GM23338 (cell line): Measurements from ENCODE around the gene CRYBG3. TPM values are rescaled to one million over a fixed set of nuclear protein-coding genes. Genes with fewer than 3 reads are reported as not detected.

Experiments
- ATAC-seq: fragments of 200-7000 bp; cut with Tn5 transposase; 3 replicates; pipeline ENCODE4 v1.9.1; 2020
- DNase-seq: peaks from one replicate; pipeline ENCODE4 v3.0.0-alpha.2; 2015; ENCODE audit warnings: low spot score
- H2AFZ ChIP-seq: fragments of 200-600 bp; sonication (generic); 2 replicates; pipeline ENCODE4 v1.8.0; 2016; ENCODE audit warnings: antibody characterized with exemption, mild to moderate bottlenecking, moderate library complexity
- H3F3A ChIP-seq: fragments of 200-600 bp; sonication (generic); replicated peaks from 2 replicates; pipeline ENCODE4 v1.8.0; 2017; ENCODE audit warnings: antibody characterized with exemption, mixed run types, low read depth
- H3K27ac ChIP-seq: fragments of 200-600 bp; sonication (generic); 2 replicates; pipeline ENCODE4 v1.6.1; 2016; ENCODE audit warnings: low read depth
- H3K27me3 ChIP-seq: fragments of 200-600 bp; sonication (generic); 2 replicates; pipeline ENCODE4 v1.8.0; 2016; ENCODE audit warnings: mild to moderate bottlenecking, mixed run types, moderate library complexity; ENCODE audit not compliant: insufficient read depth
- H3K36me3 ChIP-seq: fragments of 200-600 bp; sonication (generic); 2 replicates; pipeline ENCODE4 v1.8.0; 2016; ENCODE audit warnings: mild to moderate bottlenecking; ENCODE audit not compliant: insufficient read depth
- H3K4me1 ChIP-seq: fragments of 200-600 bp; sonication (generic); 2 replicates; pipeline ENCODE4 v1.8.0; 2016; ENCODE audit warnings: mild to moderate bottlenecking, moderate library complexity; ENCODE audit not compliant: insufficient read depth
- H3K4me2 ChIP-seq: fragments of 200-600 bp; sonication (generic); 2 replicates; pipeline ENCODE4 v1.7.1; 2017; ENCODE audit warnings: mixed run types
- H3K4me3 ChIP-seq: fragments of 200-600 bp; sonication (generic); 2 replicates; pipeline ENCODE4 v1.6.1; 2016; ENCODE audit warnings: mixed run types
- H3K79me2 ChIP-seq: fragments of 200-600 bp; sonication (generic); replicated peaks from 2 replicates; pipeline ENCODE4 v1.8.0; 2017; ENCODE audit warnings: mild to moderate bottlenecking; ENCODE audit not compliant: insufficient read depth
- H3K9me2 ChIP-seq: fragments of 200-600 bp; sonication (generic); 2 replicates; pipeline ENCODE4 v1.8.0; 2017; ENCODE audit not compliant: insufficient read depth
- H4K20me1 ChIP-seq: fragments of 200-600 bp; sonication (generic); replicated peaks from 2 replicates; pipeline ENCODE4 v1.8.0; 2017; ENCODE audit warnings: mild to moderate bottlenecking; ENCODE audit not compliant: insufficient read depth
- H3K27ac Mint-ChIP-seq: 2 replicates; pipeline ENCODE4 v1.8.0; 2020; ENCODE audit warnings: inconsistent platforms, mild to moderate bottlenecking, moderate library complexity, mixed read lengths
- H3K27me3 Mint-ChIP-seq: 3 replicates; pipeline ENCODE4 v1.8.0; 2022; ENCODE audit warnings: low read depth, mild to moderate bottlenecking, moderate library complexity, mixed read lengths, inconsistent platforms; ENCODE audit not compliant: insufficient read depth, poor library complexity
- H3K36me3 Mint-ChIP-seq: 3 replicates; pipeline ENCODE4 v1.8.0; 2021; ENCODE audit warnings: low read depth, mild to moderate bottlenecking, inconsistent platforms, moderate library complexity, mixed read lengths
- H3K4me1 Mint-ChIP-seq: 3 replicates; pipeline ENCODE4 v1.8.0; 2020; ENCODE audit warnings: mild to moderate bottlenecking, inconsistent platforms, mixed read lengths
- H3K4me3 Mint-ChIP-seq: 3 replicates; pipeline ENCODE4 v1.8.0; 2021; ENCODE audit warnings: moderate library complexity, mild to moderate bottlenecking, inconsistent platforms, mixed read lengths
- H3K9me3 Mint-ChIP-seq: 3 replicates; pipeline ENCODE4 v1.8.0; 2020; ENCODE audit warnings: moderate library complexity, mild to moderate bottlenecking, inconsistent platforms, mixed read lengths
- EZH2 ChIP-seq: fragments of 200-600 bp; sonication (generic); IDR thresholded peaks from one replicate; pipeline ENCODE4 v1.8.0; 2017; ENCODE audit warnings: antibody characterized with exemption, mild to moderate bottlenecking, low read depth; ENCODE audit not compliant: unreplicated experiment
- JUNB ChIP-seq: IDR thresholded peaks from one replicate; pipeline ENCODE4 v1.6.1; 2016; ENCODE audit warnings: antibody characterized with exemption; ENCODE audit not compliant: unreplicated experiment
- NANOG ChIP-seq: IDR thresholded peaks from 2 replicates; pipeline ENCODE4 v1.6.1; 2016; ENCODE audit warnings: antibody characterized with exemption, borderline replicate concordance
- ZNF114 ChIP-seq: fragments of 250-450 bp; sonication (Bioruptor Pico); IDR thresholded peaks from 2 replicates; pipeline ENCODE4 v1.5.0; 2020; ENCODE audit warnings: mild to moderate bottlenecking, moderate library complexity
- polyA plus RNA-seq: library from polyadenylated mRNA; unstranded; fragments of >200 nt; fragmentation: Nextera tagmentation; extraction: Ambion mirVana; gene quantifications from 2 replicates; pipeline ENCODE4 v1.2.1, GENCODE V29; 2016
- total RNA-seq: library from RNA; depleted of rRNA; stranded (reverse); fragments of >200 nt; shearing (Covaris generic); gene quantifications from 2 replicates; pipeline ENCODE4 v1.2.3, GENCODE V29; 2014
- TF ChIP-seq, protein P1 (sequence below): fragments of 250-450 bp; sonication (Bioruptor Pico); IDR thresholded peaks from 2 replicates; pipeline ENCODE4 v1.5.0; 2020; ENCODE audit warnings: mild to moderate bottlenecking, moderate library complexity
- TF ChIP-seq, protein P2 (sequence below), 2 experiments: fragments of 200-600 bp in 1 of 2; sonication (generic) in 1 of 2; conservative IDR thresholded peaks; 2 replicates each; pipeline versions ENCODE4 v1.5.1 to v1.6.1; 2016 to 2017; ENCODE audit warnings: antibody characterized with exemption in 2 of 2, low read depth in 2 of 2, mild to moderate bottlenecking in 2 of 2, moderate library complexity in 1 of 2

Gene CRYBG3
- total and polyA plus RNA-seq, 2 experiments from 2014 or later, result 2.3 to 8.9 TPM

GRCh38 chr3:97896129-97896528, 74.3 kb downstream of the CRYBG3 start:
- peaks cover 23% of the 10 kb centered on the region for H3K4me1 ChIP-seq
- no peak overlapping the region for H2AFZ ChIP-seq
- H3K27me3 ChIP-seq, result no peaks in the 10 kb centered on the region
- no peaks in the 10 kb centered on the region for H4K20me1 ChIP-seq
- H3K4me3 ChIP-seq, result 0 out of 2 replicates have a peak overlapping the region, but pooled peaks have one; percentile 5
- ATAC-seq (peak; percentile 29; the same call in 2 of the 3 replicates), DNase-seq (peak; percentile 16)
- H3F3A ChIP-seq, result no peaks in the 10 kb centered on the region
- TF ChIP-seq JUNB, result no peak
- TF ChIP-seq NANOG, result peak; percentile 77
- TF ChIP-seq ZNF114, result no peak
- TF ChIP-seq, protein P1, sequence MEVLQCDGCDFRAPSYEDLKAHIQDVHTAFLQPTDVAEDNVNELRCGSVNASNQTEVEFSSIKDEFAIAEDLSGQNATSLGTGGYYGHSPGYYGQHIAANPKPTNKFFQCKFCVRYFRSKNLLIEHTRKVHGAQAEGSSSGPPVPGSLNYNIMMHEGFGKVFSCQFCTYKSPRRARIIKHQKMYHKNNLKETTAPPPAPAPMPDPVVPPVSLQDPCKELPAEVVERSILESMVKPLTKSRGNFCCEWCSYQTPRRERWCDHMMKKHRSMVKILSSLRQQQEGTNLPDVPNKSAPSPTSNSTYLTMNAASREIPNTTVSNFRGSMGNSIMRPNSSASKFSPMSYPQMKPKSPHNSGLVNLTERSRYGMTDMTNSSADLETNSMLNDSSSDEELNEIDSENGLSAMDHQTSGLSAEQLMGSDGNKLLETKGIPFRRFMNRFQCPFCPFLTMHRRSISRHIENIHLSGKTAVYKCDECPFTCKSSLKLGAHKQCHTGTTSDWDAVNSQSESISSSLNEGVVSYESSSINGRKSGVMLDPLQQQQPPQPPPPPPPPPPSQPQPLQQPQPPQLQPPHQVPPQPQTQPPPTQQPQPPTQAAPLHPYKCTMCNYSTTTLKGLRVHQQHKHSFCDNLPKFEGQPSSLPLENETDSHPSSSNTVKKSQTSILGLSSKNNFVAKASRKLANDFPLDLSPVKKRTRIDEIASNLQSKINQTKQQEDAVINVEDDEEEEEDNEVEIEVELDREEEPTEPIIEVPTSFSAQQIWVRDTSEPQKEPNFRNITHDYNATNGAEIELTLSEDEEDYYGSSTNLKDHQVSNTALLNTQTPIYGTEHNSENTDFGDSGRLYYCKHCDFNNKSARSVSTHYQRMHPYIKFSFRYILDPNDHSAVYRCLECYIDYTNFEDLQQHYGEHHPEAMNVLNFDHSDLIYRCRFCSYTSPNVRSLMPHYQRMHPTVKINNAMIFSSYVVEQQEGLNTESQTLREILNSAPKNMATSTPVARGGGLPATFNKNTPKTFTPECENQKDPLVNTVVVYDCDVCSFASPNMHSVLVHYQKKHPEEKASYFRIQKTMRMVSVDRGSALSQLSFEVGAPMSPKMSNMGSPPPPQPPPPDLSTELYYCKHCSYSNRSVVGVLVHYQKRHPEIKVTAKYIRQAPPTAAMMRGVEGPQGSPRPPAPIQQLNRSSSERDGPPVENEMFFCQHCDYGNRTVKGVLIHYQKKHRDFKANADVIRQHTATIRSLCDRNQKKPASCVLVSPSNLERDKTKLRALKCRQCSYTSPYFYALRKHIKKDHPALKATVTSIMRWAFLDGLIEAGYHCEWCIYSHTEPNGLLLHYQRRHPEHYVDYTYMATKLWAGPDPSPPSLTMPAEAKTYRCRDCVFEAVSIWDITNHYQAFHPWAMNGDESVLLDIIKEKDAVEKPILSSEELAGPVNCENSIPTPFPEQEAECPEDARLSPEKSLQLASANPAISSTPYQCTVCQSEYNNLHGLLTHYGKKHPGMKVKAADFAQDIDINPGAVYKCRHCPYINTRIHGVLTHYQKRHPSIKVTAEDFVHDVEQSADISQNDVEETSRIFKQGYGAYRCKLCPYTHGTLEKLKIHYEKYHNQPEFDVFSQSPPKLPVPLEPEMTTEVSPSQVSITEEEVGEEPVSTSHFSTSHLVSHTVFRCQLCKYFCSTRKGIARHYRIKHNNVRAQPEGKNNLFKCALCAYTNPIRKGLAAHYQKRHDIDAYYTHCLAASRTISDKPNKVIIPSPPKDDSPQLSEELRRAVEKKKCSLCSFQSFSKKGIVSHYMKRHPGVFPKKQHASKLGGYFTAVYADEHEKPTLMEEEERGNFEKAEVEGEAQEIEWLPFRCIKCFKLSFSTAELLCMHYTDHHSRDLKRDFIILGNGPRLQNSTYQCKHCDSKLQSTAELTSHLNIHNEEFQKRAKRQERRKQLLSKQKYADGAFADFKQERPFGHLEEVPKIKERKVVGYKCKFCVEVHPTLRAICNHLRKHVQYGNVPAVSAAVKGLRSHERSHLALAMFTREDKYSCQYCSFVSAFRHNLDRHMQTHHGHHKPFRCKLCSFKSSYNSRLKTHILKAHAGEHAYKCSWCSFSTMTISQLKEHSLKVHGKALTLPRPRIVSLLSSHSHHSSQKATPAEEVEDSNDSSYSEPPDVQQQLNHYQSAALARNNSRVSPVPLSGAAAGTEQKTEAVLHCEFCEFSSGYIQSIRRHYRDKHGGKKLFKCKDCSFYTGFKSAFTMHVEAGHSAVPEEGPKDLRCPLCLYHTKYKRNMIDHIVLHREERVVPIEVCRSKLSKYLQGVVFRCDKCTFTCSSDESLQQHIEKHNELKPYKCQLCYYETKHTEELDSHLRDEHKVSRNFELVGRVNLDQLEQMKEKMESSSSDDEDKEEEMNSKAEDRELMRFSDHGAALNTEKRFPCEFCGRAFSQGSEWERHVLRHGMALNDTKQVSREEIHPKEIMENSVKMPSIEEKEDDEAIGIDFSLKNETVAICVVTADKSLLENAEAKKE (CRISPR knock-in tag), result no peak
- Mint-ChIP-seq H3K9me3 (no peaks in the 10 kb centered on the region), H3K27ac (peak overlapping the region; percentile 4; the same call in 1 of the 2 replicates), H3K4me1 (peaks cover 30% of the 10 kb centered on the region; the same call in 2 of the 3 replicates), H3K36me3 (no peaks in the 10 kb centered on the region), H3K4me3 (0 out of 3 replicates have a peak overlapping the region, but pooled peaks have one; percentile 4), H3K27me3 (no peaks in the 10 kb centered on the region)
- peak overlapping the region; percentile 33 for H3K4me2 ChIP-seq
- no peaks in the 10 kb centered on the region for H3K79me2 ChIP-seq
- 0 out of 2 replicates have a peak overlapping the region, but pooled peaks have one; percentile 27 for H3K27ac ChIP-seq
- H3K36me3 ChIP-seq, result no peaks in the 10 kb centered on the region
- no peaks in the 10 kb centered on the region for H3K9me2 ChIP-seq

DNA sequence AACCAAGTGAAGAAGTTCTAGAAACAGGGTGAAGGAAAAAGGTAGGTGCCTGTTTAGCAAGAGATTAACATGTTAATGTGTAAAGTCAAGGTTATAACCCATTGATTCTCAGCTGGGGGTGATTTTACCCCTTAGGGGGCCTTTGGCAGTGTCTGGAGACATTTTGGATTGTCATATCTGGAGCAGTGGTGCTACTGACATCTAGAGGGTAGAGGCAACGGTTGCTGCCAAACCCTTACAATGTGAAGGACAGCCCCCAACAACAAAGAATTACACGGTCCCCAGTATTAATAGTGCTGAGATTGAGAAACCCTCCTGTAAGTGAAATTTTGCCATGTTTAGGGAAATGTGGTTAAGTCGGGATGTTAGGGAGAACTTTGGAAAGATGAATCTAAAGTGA, 74.7 kb downstream of the CRYBG3 start:
- no peaks in the 10 kb centered on the region for H3K36me3 Mint-ChIP-seq

More for the DNA sequence above, 74.7 kb downstream of the CRYBG3 start:
- TF ChIP-seq, protein P2, sequence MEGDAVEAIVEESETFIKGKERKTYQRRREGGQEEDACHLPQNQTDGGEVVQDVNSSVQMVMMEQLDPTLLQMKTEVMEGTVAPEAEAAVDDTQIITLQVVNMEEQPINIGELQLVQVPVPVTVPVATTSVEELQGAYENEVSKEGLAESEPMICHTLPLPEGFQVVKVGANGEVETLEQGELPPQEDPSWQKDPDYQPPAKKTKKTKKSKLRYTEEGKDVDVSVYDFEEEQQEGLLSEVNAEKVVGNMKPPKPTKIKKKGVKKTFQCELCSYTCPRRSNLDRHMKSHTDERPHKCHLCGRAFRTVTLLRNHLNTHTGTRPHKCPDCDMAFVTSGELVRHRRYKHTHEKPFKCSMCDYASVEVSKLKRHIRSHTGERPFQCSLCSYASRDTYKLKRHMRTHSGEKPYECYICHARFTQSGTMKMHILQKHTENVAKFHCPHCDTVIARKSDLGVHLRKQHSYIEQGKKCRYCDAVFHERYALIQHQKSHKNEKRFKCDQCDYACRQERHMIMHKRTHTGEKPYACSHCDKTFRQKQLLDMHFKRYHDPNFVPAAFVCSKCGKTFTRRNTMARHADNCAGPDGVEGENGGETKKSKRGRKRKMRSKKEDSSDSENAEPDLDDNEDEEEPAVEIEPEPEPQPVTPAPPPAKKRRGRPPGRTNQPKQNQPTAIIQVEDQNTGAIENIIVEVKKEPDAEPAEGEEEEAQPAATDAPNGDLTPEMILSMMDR (conservative IDR thresholded peaks at IDR 0.05; ENCODE audit: low read depth in 2 of 2), result peak in 1 of 2 experiments; percentile 33; a peak in 3 of 4 replicates
- no peak for TF ChIP-seq EZH2
- 0 out of 3 replicates have a peak overlapping the region, but pooled peaks have one; percentile 4 for H3K4me3 Mint-ChIP-seq
- Histone ChIP-seq H3K4me1 (peaks cover 23% of the 10 kb centered on the region), H2AFZ (no peak overlapping the region), H3K4me2 (peak overlapping the region; percentile 33), H3K9me2 (no peaks in the 10 kb centered on the region), H3K27ac (no peak overlapping the region), H3F3A (no peaks in the 10 kb centered on the region), H3K79me2 (no peaks in the 10 kb centered on the region), H3K4me3 (0 out of 2 replicates have a peak overlapping the region, but pooled peaks have one; percentile 5), H3K27me3 (no peaks in the 10 kb centered on the region), H3K36me3 (no peaks in the 10 kb centered on the region), H4K20me1 (no peaks in the 10 kb centered on the region)
- H3K27ac Mint-ChIP-seq, result peak overlapping the region; percentile 4; the same call in 1 of the 2 replicates
- H3K4me1 Mint-ChIP-seq, result peaks cover 30% of the 10 kb centered on the region; the same call in 2 of the 3 replicates
- H3K9me3 Mint-ChIP-seq, result no peaks in the 10 kb centered on the region
- H3K27me3 Mint-ChIP-seq, result no peaks in the 10 kb centered on the region
- DNase-seq (peak; percentile 10), ATAC-seq (peak; percentile 70)
